IPS-18a (cell line): Measurements from ENCODE around the gene FBXO28.
"Not testable (repeated sequence)": the region's sequence is repeated elsewhere in the genome, so short reads cannot be mapped to it uniquely, and the experiment has no call there.

Experiments
- H3K27ac ChIP-seq: one replicate; pipeline ENCODE4 v1.5.1; 2013; ENCODE audit warnings: low read length
- H3K27me3 ChIP-seq: one replicate; pipeline ENCODE4 v1.6.1; 2013; ENCODE audit warnings: mild to moderate bottlenecking, low read length; ENCODE audit not compliant: control insufficient read depth, insufficient read depth
- H3K36me3 ChIP-seq: one replicate; pipeline ENCODE4 v1.6.1; 2013; ENCODE audit warnings: low read depth, low read length; ENCODE audit not compliant: control insufficient read depth
- H3K4me1 ChIP-seq: one replicate; pipeline ENCODE4 v1.6.1; 2013; ENCODE audit warnings: low read depth, low read length; ENCODE audit not compliant: control insufficient read depth
- H3K4me3 ChIP-seq: one replicate; pipeline ENCODE4 v1.5.1; 2013; ENCODE audit warnings: low read length
- H3K9ac ChIP-seq: one replicate; pipeline ENCODE4 v1.6.1; 2013; ENCODE audit warnings: mild to moderate bottlenecking, low read length, moderate library complexity
- H3K9me3 ChIP-seq: one replicate; pipeline ENCODE4 v1.6.1; 2013; ENCODE audit warnings: low read depth, low read length; ENCODE audit not compliant: control insufficient read depth

The FBXO28 gene, protein sequence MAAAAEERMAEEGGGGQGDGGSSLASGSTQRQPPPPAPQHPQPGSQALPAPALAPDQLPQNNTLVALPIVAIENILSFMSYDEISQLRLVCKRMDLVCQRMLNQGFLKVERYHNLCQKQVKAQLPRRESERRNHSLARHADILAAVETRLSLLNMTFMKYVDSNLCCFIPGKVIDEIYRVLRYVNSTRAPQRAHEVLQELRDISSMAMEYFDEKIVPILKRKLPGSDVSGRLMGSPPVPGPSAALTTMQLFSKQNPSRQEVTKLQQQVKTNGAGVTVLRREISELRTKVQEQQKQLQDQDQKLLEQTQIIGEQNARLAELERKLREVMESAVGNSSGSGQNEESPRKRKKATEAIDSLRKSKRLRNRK

DNA sequence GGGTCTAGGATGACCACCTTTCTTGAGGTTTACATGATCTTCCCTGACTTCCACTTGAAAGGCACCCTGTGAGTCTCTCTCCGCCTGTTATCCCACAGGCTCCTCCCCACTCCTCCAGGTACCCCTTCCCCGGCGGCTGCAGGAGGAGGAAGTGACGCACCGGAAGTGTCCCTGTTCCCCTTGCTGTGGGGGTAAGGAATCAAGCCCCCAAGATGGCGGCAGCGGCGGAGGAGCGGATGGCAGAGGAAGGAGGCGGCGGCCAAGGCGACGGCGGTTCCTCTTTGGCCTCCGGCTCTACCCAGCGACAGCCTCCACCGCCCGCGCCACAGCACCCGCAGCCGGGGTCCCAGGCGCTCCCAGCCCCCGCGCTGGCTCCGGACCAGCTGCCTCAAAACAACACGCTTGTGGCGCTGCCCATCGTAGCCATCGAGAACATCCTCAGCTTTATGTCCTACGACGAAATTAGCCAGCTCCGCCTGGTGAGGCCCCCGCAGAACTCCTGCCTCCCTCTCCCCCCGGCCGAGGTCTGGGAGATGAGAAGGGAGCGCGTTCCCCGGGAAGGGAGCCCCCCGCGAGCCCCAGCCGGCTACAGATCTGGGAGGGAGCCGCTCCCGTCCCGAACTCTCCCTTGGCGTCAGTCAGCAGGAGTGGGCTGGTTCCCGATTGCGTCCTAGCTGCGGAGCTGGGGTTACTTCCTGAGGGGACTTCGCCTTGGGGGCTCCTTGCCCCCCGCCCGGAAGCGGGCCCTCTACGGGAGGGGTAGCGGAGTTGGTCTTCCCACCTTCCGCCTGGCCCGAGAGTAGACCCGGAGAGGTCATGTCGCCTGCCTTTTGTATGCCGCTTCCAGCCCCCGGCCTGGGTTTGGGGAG lies at the start of gene FBXO28:
Gene FBXO28, plus strand, starts transcription at position 194 of the 869 bp plus-strand sequence. Its CDS starts 19 bp downstream, at position 213.
- Histone ChIP-seq H3K36me3 (peaks cover 5% of the 10 kb centered on the region), H3K27me3 (no peaks in the 10 kb centered on the region), H3K4me1 (peaks cover 17% of the 10 kb centered on the region), H3K4me3 (peak within 1 kb of the TSS; percentile 89), H3K9me3 (no peaks in the 10 kb centered on the region), H3K9ac (peak within 1 kb of the TSS; percentile 90), H3K27ac (peak within 1 kb of the TSS; percentile 77)

DNA sequence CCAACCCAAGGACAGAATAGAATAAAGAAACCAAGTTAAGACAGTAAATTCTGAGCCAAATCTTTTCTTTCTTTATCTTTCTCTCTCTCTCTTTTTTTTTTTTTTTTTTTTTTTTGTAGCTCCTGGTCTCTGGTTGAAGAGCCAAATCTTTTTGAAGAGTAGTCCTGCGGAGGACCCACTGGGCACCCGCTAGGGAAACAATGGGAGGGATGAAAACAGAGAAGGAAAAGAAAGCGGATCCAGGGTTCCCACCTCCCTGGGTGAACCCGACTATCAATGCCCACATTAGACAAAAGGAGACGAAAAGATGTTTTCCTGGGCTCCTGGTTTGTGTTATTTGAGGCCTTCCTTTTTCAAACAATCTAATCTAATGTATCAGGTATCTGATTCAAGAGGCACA lies 49.8 kb upstream of the FBXO28 start:
- Histone ChIP-seq H3K27me3 (no peaks in the 10 kb centered on the region), H3K9me3 (no peaks in the 10 kb centered on the region), H3K4me1 (peaks cover 11% of the 10 kb centered on the region), H3K4me3 (peak overlapping the region; percentile 17), H3K36me3 (no peaks in the 10 kb centered on the region), H3K9ac (no peak overlapping the region), H3K27ac (no peak overlapping the region)

DNA sequence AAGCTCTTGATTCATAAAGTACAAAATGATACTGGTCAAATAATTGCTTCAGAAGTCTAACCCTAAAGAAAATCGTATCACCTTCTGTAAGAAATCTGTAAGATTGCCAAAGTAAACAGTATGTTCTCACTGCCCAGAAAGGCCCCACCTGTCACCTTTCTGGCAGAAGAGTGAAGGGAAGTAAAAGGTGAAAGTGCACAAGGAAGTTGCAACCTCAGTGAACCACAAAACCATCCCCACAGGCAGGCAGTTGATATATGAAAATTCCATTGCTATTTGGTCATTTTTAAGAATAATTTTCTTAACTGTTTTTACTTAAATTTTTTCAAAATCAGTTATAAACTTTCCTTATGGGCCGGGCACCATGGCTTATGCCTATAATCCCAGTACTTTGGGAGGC lies 48.5 kb upstream of the FBXO28 start:
- H3K9ac ChIP-seq: no peak overlapping the region

DNA sequence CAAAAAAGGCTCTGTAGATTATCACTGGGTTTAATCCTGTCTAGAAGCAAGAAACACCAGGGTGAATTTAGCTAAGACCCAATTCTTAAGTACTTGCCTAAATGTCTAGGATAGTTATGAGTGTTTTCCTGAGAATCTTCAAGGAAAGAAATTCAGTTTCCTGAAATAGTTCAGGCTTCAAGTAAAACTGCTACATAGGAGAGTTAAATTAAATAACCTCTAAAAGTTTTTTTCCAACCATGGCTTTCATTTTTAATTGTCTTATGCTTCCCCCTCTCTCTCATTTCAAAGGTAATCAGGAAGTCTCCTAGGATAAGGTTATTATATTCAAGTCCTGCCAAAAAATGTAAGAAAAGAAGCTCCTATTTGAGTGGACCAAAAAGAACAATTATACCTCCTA lies 46.7 kb upstream of the FBXO28 start:
- Histone ChIP-seq H3K9me3 (no peaks in the 10 kb centered on the region), H3K4me1 (peaks cover 11% of the 10 kb centered on the region), H3K9ac (no peak overlapping the region), H3K36me3 (no peaks in the 10 kb centered on the region), H3K27ac (no peak overlapping the region), H3K4me3 (no peak overlapping the region), H3K27me3 (no peaks in the 10 kb centered on the region)

More for the DNA sequence above, 48.5 kb upstream of the FBXO28 start:
- Histone ChIP-seq H3K36me3 (no peaks in the 10 kb centered on the region), H3K4me3 (no peak overlapping the region), H3K27me3 (no peaks in the 10 kb centered on the region), H3K9me3 (no peaks in the 10 kb centered on the region), H3K4me1 (peaks cover 11% of the 10 kb centered on the region), H3K27ac (no peak overlapping the region)

DNA sequence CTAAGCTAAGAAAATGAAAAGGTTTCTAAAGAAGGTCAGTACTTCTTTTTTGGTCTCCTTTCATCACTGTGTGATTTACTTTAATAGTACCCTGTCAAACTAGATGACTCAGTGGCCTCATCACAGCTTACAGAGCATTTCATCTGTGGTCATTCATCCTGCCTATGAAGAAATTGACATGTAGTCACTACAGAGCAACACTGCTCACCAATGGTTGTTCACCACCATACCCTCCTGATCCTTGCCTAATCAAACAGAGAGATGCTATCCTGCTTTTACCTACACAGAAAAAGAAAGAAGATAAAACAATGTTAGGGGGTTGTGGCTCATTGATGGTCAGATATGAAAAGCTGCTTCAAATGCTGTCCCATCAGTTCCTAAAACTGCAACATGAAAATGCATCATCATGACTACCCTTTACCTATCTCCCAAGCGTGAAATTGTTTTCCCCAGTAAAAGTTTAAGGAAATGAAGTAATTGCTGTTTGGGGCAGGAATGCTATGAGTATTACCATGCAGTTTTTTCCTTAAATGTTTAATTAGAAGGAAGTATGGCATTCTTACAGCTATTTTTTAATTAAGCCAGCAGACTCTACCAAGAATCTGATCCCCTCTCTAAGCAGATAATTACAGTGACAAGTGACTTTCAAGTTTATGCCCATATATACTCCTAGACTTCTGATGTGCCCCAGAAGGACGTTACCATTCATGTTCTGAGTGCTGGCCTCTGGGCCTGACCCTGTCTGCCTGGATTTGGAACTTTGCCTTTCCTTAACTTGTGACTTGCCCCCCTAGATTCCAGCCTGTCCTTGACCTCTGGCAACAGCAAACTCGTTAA lies 46.1 kb upstream of the FBXO28 start:
- H3K4me3 ChIP-seq: no peak overlapping the region

DNA sequence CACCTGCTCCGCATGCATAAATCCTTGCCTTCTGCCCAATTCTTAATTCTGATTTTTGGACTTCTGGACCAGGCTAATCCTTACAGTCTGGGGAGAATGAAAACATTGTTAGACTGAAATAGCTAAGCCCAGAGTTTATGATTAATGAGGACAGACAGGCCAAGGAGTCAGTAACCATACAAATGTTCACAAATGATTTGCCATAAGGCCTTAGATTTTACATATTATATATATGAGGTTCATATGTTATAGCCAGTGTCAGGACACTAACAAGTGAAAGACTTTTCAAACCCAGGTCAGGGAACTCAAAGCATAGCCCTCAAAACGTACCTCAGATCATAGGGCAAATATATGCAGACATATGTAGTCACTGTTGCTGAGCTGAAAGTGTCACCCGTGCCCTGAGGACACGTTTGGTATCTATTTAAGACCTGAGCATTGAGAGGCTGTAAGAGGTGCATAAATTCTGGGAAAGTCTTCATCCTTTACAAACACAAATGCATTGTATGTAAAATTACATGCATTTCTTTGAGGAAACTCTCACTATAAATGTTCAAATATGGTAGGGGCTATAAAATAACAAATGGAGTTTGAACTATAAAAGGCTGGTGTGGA lies 45.3 kb upstream of the FBXO28 start:
- peaks cover 10% of the 10 kb centered on the region for H3K4me1 ChIP-seq
- H3K27ac ChIP-seq: no peak overlapping the region
- H3K27me3 ChIP-seq: no peaks in the 10 kb centered on the region

More for the DNA sequence above, 46.1 kb upstream of the FBXO28 start:
- Histone ChIP-seq H3K27me3 (no peaks in the 10 kb centered on the region), H3K9ac (no peak overlapping the region), H3K9me3 (no peaks in the 10 kb centered on the region), H3K4me1 (peaks cover 11% of the 10 kb centered on the region), H3K36me3 (no peaks in the 10 kb centered on the region), H3K27ac (no peak overlapping the region)

DNA sequence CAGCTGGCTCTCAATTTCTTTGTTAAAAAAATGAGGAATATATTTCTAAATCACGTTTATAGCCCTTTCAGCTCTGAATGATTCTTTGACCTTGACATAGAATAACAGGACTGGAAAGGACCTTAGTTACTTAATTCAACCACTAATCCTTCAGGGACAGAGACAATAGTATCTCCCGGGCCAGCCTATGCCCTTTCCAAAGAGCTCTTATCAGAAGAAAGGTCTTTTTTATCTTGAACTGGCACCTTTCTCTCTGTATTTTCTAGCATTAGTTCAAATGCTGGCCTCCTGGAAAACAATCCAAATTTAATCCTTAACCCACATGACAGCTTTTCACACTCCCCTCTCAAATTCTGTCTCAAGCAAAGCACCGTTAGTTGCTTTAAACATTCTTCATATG lies 44.8 kb upstream of the FBXO28 start:
- Histone ChIP-seq H3K4me1 (peaks cover 4% of the 10 kb centered on the region), H3K36me3 (no peaks in the 10 kb centered on the region), H3K27me3 (no peaks in the 10 kb centered on the region), H3K4me3 (no peak overlapping the region), H3K9ac (no peak overlapping the region), H3K9me3 (no peaks in the 10 kb centered on the region), H3K27ac (no peak overlapping the region)

More for the DNA sequence above, 45.3 kb upstream of the FBXO28 start:
- H3K9ac ChIP-seq: no peak overlapping the region
- no peaks in the 10 kb centered on the region for H3K9me3 ChIP-seq
- no peaks in the 10 kb centered on the region for H3K36me3 ChIP-seq
- H3K4me3 ChIP-seq: no peak overlapping the region

DNA sequence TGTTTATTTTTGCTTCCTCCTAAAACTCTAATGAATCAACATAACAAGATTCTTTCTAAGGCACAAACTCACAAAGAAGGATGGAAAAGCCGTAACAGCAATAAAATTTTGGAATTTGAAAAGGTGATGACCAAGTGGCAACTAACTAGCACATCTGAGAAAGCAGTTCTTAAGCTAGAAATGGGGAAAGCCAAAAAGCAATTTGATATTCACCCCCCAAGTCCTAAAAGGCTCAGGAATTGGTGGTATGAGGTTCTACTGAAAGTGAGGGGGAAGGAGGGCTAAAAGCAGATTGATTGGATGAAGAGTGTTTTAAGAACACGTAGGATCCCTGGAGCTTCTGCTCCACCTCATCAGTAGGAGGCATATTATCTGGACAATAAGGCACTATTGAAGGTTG lies 43.4 kb upstream of the FBXO28 start:
- Histone ChIP-seq H3K36me3 (no peaks in the 10 kb centered on the region), H3K27me3 (no peaks in the 10 kb centered on the region), H3K9me3 (no peaks in the 10 kb centered on the region), H3K4me1 (no peaks in the 10 kb centered on the region), H3K4me3 (no peak overlapping the region), H3K27ac (no peak overlapping the region), H3K9ac (no peak overlapping the region)

DNA sequence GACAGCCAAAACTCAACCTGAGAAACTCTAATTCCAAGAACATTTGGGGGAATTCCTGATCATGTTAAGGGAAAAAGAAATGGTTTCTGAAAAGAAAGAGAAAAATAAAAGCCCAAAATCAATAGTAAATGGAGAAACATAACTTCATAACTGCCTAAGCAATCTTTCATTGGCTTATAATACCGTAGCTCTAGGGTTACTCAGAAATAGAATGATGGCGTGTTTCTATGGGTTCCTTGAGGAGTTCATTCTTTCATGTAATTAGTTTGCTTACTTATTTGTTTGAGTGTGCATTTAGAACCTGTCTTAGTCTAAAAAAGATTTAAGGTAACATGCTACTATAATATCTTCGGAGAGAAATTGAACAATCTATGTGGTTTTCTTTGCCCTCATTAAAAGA lies 37.5 kb upstream of the FBXO28 start:
- Histone ChIP-seq H3K4me1 (no peaks in the 10 kb centered on the region), H3K9me3 (no peaks in the 10 kb centered on the region), H3K27ac (no peak overlapping the region), H3K27me3 (no peaks in the 10 kb centered on the region), H3K36me3 (no peaks in the 10 kb centered on the region), H3K4me3 (no peak overlapping the region), H3K9ac (no peak overlapping the region)

DNA sequence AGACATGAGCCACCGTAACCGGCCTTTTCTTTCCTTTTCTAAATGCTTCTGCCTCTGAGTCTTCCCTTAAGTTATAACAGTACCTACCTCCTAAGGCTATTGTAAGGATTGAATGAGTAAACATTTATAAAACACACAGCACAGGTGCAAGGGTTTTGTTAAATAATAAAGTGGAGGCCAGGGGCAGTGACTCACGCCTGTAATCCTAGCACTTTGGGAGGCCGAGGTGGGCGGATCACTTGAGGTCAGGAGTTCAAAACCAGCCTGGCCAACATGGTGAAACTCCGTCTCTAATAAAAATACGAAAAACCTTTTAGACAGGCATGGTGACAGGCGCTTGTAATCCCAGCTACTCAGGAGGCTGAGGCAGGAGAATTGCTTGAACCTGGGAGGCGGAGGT lies 34.3 kb upstream of the FBXO28 start:
- not testable (repeated sequence) for H3K27me3 ChIP-seq, H3K4me3 ChIP-seq, H3K9me3 ChIP-seq, H3K9ac ChIP-seq, H3K4me1 ChIP-seq, H3K36me3 ChIP-seq, H3K27ac ChIP-seq
